HG03045 (cell line): ENCODE results near the gene PI16.
"Not testable (repeated sequence)": the region's sequence is repeated elsewhere in the genome, so short reads cannot be mapped to it uniquely, and the experiment has no call there.

Source experiments
- ATAC-seq: cut with Tn5 transposase; IDR thresholded peaks from one replicate; pipeline ENCODE4 v1.9.1; 2021; ENCODE audit warnings: mild to moderate bottlenecking, moderate library complexity; ENCODE audit not compliant: unreplicated experiment

Gene PI16

GRCh38 chr6:36927691-36928546 lies 26.6 kb upstream of the PI16 start:
- ATAC-seq: no peak

- ATAC-seq: no peak
Measured at GRCh38 chr6:36928547-36928918, 26.0 kb upstream of the PI16 start.

- ATAC-seq: no peak
Measured at GRCh38 chr6:36929152-36929551, 25.4 kb upstream of the PI16 start.

- no peak for ATAC-seq
Measured at GRCh38 chr6:36929607-36930006, 24.9 kb upstream of the PI16 start.

- no peak for ATAC-seq
Measured at GRCh38 chr6:36930483-36930882, 24.1 kb upstream of the PI16 start.

- ATAC-seq: no peak
Measured at GRCh38 chr6:36933102-36933501, 21.4 kb upstream of the PI16 start.

- ATAC-seq: no peak
Measured at GRCh38 chr6:36933519-36933918, 21.0 kb upstream of the PI16 start.

GRCh38 chr6:36934901-36935300 lies 19.6 kb upstream of the PI16 start:
- no peak for ATAC-seq

GRCh38 chr6:36936824-36937223 lies 17.7 kb upstream of the PI16 start:
- ATAC-seq: no peak

- ATAC-seq: no peak
Measured at GRCh38 chr6:36937896-36938295, 16.6 kb upstream of the PI16 start.

- no peak for ATAC-seq
Measured at GRCh38 chr6:36938536-36938935, 16.0 kb upstream of the PI16 start.

- not testable (repeated sequence) for ATAC-seq
Measured at GRCh38 chr6:36939005-36939404, 15.5 kb upstream of the PI16 start.

GRCh38 chr6:36940027-36940426 lies 14.5 kb upstream of the PI16 start:
- no peak for ATAC-seq

- not testable (repeated sequence) for ATAC-seq
Measured at GRCh38 chr6:36941561-36941960, 13.0 kb upstream of the PI16 start.

GRCh38 chr6:36942329-36942728 lies 12.2 kb upstream of the PI16 start:
- not testable (repeated sequence) for ATAC-seq

- ATAC-seq: no peak
Measured at GRCh38 chr6:36944650-36945049, 9.9 kb upstream of the PI16 start.

GRCh38 chr6:36945301-36945700 lies 9.2 kb upstream of the PI16 start:
- no peak for ATAC-seq

GRCh38 chr6:36946526-36946925 lies 8.0 kb upstream of the PI16 start:
- no peak for ATAC-seq

- ATAC-seq: no peak
Measured at GRCh38 chr6:36947570-36948351, 6.8 kb upstream of the PI16 start.

- ATAC-seq: not testable (repeated sequence)
Measured at GRCh38 chr6:36949076-36949475, 5.5 kb upstream of the PI16 start.

- ATAC-seq: no peak
Measured at GRCh38 chr6:36949636-36950035, 4.9 kb upstream of the PI16 start.

GRCh38 chr6:36953931-36954261 lies 642 bp upstream of the PI16 start:
- no peak for ATAC-seq
